GM18951 (cell line): ENCODE data around the gene ABCC8.

ENCODE experiments used
- POLR2A ChIP-seq: IDR thresholded peaks from 4 replicates; pipeline ENCODE4 v1.6.1; 2011; ENCODE audit warnings: mild to moderate bottlenecking; ENCODE audit not compliant: insufficient read length, insufficient read depth; ENCODE audit errors: extremely low read depth
- in situ Hi-C: fragments of 300-500 bp; cut with MboI; formaldehyde crosslinking; loops from one replicate; pipeline ENCODE4 v1.12.0; 2022; ENCODE audit warnings: low sequenced_read_pairs, mixed read lengths, inconsistent platforms; ENCODE audit not compliant: unreplicated experiment

Gene ABCC8

DNA sequence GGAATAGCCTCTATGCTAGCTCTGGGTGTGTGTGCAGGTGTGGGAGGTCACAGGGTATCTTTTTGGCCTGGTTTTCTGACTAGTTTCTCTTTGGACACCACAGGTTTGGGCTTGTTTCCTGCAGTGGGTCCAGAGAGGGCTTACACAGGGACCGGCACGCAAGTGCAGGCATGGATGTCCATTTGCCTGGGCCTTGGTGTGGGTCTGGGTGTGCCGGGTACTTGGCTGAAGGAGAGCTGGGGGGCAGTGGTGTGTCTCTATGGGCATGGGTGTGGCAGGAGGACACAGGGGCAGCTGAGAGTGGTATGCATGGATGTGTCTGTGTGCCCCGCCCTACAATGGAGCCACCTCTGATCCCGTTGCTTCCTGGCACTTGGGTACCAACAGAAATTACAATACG is 80.7 kb downstream of the ABCC8 start:
- no peak for TF ChIP-seq POLR2A
- in situ Hi-C loops = loop anchor here (10.0 kb wide), 1 partner anchor 119 kb away; no protein-coding TSS in a partner anchor

GRCh38 chr11:17395554-17395961 is 81.1 kb downstream of the ABCC8 start:
- in situ Hi-C loops = loop anchor here (10.0 kb wide), 1 partner anchor 119 kb away; no protein-coding TSS in a partner anchor
- TF ChIP-seq POLR2A = no peak

DNA sequence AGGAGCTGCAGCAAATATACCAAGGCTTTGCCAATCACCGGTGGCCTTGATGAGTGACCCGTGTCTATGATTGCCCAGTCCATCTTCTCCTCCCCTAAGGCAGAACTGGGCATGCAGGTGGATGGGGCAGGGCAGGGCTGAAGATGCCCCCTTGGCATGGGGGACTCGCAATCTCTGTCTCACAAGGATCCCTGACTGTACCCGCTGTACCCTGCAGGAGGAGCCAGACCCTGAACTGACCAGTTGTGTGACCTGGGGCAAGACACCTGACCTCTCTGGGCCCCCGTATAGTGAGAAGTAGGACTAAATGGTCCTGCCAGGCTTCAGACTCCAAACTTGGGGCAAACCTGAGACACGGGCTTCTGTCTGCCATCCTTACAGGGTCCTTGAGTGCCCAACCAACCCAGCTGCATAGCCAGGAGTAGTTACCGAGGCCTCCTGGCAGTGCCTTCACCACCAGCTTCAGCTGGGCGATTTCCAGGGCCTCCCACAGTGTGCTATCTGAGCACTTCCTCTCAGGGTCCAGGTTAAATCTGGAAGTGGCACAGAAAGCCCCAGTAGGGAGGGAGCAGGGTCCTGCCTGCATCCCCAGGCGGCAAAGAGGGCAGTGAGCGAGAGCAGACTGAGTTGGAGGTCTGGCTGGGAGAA is 81.8 kb downstream of the ABCC8 start:
- in situ Hi-C loops = loop anchor here (10.0 kb wide), 1 partner anchor 120 kb away; no protein-coding TSS in a partner anchor
- TF ChIP-seq POLR2A = no peak

- no peak for TF ChIP-seq POLR2A
- in situ Hi-C loops = loop anchor here (10.0 kb wide), 1 partner anchor 121 kb away; no protein-coding TSS in a partner anchor
Measured at GRCh38 chr11:17393472-17393871, 83.2 kb downstream of the ABCC8 start.

DNA sequence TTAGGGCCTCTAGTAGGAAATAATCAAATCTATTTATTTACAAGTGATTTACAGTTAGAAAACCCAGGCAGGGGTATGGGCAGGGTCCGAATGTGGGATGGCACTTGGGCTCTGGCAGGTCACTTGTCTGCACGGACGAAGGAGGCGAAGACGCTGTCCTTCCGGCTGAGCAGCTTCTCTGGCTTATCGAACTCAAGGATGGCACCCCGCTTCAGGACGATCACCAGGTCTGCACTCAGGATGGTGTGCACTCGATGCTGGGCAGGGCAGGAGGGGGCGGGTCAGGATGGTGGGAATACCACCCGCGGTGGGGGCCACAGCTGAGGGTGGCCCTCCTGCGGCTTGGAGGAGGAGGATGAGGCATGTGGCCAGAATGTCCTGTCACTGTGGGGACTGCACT is 83.8 kb downstream of the ABCC8 start:
- in situ Hi-C loops = loop anchor here (10.0 kb wide), 1 partner anchor 122 kb away; no protein-coding TSS in a partner anchor
- TF ChIP-seq POLR2A = no peak

- in situ Hi-C loops = loop anchor here (10.0 kb wide), 1 partner anchor 123 kb away; no protein-coding TSS in a partner anchor
Measured at GRCh38 chr11:17391493-17392355, 84.9 kb downstream of the ABCC8 start.

GRCh38 chr11:17389957-17390649 is 86.5 kb downstream of the ABCC8 start:
- no peak for TF ChIP-seq POLR2A
- in situ Hi-C loops = loop anchor here (10.0 kb wide), 2 partner anchors 105 to 125 kb away; no protein-coding TSS in a partner anchor

More at GRCh38 chr11:17391493-17392355, 84.9 kb downstream of the ABCC8 start:
- TF ChIP-seq POLR2A = no peak

- TF ChIP-seq POLR2A = no peak
- in situ Hi-C loops = loop anchor here (10.0 kb wide), 1 partner anchor 105 kb away; no protein-coding TSS in a partner anchor
Measured at GRCh38 chr11:17389211-17389956, 87.3 kb downstream of the ABCC8 start.

DNA sequence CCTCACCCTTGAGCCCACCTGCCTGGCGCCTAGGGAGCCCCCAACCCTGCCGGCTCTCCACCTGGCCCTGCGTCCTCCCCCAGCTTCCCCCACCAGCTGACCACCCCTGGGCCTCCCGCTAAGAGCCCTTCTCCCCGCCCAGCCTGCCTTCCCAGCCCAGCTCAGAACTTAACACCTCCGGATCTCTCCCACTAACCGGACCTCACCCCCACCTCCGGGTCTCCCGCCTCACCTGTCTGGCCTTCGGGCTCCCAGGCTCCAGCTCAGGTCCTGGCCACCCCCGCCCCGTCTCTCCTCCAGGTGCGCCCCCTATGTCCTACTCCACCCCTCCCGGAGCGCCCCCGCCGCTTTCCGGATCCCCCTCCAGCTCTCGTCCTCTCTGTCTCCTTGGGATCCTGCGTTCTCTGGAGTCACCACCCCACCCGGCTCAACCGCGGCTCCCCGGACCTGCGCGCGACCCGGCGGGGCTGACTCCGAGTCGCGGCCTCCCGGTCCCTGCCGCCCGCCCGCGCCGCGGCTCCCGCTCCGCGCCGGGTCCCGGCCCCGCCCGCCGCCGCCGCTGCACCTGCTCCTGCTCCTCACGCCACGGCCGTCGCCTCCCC is 87.9 kb downstream of the ABCC8 start, which contains the start of gene KCNJ11:
Gene KCNJ11 (minus strand): TSS at position 51 of the 602 bp plus-strand sequence. CDS start 568 bp downstream, outside the sequence.
- no peak for TF ChIP-seq POLR2A
- in situ Hi-C loops = loop anchor here (10.0 kb wide), 1 partner anchor 106 kb away; no protein-coding TSS in a partner anchor

DNA sequence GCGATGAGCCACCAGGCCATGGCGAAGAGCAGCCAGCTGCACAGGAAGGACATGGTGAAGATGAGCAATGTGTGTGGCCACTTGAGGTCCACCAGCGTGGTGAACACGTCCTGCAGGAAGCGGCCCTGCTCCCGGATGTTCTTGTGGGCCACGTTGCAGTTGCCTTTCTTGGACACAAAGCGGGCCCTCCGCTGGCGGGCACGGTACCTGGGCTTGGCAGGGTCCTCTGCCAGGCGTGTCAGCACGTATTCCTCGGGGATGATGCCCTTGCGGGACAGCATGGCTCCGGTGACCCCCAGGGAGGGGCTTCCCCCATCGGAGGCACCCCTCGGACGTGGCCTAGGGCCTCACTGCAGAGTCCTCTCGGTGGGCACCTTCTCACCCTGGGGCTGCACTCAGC is 88.8 kb downstream of the ABCC8 start:
- TF ChIP-seq POLR2A = no peak
- in situ Hi-C loops = loop anchor here (10.0 kb wide), 1 partner anchor 107 kb away; no protein-coding TSS in a partner anchor

DNA sequence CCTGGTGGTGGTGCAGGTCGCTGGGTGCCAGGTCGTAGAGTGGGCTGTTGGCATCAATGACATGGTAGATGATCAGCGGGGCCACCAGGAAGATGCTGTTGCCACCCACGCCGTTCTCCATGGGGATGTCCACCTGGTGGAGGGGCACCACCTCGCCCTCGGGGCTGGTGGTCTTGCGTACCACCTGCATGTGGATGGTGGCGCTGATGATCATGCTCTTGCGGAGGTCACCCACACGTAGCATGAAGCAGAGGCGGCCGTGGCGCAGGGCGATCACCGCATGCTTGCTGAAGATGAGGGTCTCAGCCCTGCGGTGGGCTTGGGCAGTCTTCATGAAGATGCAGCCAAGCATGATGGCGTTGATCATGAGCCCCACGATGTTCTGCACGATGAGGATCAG is 89.4 kb downstream of the ABCC8 start:
- TF ChIP-seq POLR2A = no peak
- in situ Hi-C loops = loop anchor here (10.0 kb wide), 1 partner anchor 108 kb away; no protein-coding TSS in a partner anchor

DNA sequence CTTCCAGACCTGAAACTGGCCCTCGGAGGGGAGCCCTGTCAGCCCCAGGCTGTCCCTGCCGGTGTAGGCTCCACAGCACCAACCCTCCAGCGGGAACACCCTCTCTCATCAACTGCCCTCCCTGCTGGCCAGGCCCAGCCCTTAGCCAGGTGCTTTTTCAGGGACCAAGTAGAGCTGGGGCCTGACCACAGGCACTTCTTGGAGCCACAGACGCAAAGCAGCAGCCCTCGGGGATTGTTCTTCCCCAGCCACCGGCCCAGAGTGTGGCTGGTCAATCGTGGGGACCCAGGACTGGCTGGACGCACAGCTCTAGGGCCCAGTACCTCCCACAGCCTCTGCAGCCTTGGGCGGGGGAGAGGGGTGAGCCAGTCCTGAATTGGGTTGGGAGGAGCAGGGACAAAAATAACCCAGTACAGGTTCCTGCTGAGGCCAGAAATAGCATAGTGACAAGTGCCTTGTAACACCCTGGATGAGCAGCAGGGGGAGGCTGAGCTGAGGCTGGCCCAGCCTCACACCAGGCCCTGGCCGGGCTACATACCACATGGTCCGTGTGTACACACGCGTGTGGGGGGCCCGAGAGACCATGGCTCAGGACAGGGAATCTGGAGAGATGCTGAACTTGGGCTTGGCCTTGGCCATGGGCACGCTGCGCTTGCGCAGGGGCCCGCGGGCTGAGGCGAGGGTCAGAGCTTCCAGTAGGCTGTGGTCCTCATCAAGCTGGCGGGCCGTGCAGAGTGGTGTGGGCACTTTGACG is 90.1 kb downstream of the ABCC8 start:
- TF ChIP-seq POLR2A = no peak
- in situ Hi-C loops = loop anchor here (10.0 kb wide), 1 partner anchor 108 kb away; no protein-coding TSS in a partner anchor
